Adrenal gland (tissue), 5 donors: ENCODE results near the gene MT1X.

ENCODE experiments used
- CTCF ChIP-seq, 6 experiments: fragments of 450-650 bp in 4 of 6; fragments of 200-600 bp in 2 of 6; sonication (generic) in 1 of 6; IDR thresholded peaks; 1 replicate in 5 of 6; 2 replicates in 1 of 6; pipeline versions ENCODE4 v1.5.1 to v1.8.0; 2016 to 2021; ENCODE audit warnings: antibody characterized with exemption in 6 of 6, mild to moderate bottlenecking in 2 of 6, moderate library complexity in 1 of 6
- POLR2A ChIP-seq, 2 donors: fragments of 450-650 bp; IDR thresholded peaks; one replicate each; pipeline ENCODE4 v1.6.1; 2017; ENCODE audit warnings: antibody characterized with exemption in 2 of 2, mild to moderate bottlenecking in 2 of 2, moderate library complexity in 1 of 2
- donor health status: DM: no; HTN: no; CAD: no.

- TF ChIP-seq POLR2A (IDR thresholded peaks at IDR 0.05) = no peak
- TF ChIP-seq CTCF (IDR thresholded peaks at IDR 0.05) = no peak
Measured at GRCh38 chr16:56700195-56700594, 17.9 kb downstream of the MT1X start.
